HEK293 (cell line): ENCODE data around the gene PEX7.

Experiments
- CTCF ChIA-PET: fragments of 350-600 bp; formaldehyde crosslinking; extraction: SDS; loops from one replicate; lab custom pipeline; 2021; ENCODE audit warnings: antibody characterized with exemption; lab: Yijun Ruan, JAX
- POLR2A ChIA-PET: fragments of 300-600 bp; formaldehyde crosslinking; extraction: SDS; loops from one replicate; lab custom pipeline; 2020; ENCODE audit warnings: antibody characterized with exemption, inconsistent platforms; lab: Yijun Ruan, JAX
- H3K27ac ChIP-seq: fragments of 200-500 bp; sonication (Bioruptor generic); 2 replicates; pipeline ENCODE4 v1.5.1; 2014; ENCODE audit warnings: low read depth, low read length, control low read depth, inconsistent platforms; ENCODE audit errors: extremely low read depth
- H3K36me3 ChIP-seq, 2 experiments: fragments of 200-500 bp in 1 of 2; sonication (Bioruptor generic) in 1 of 2; 1 replicate in 1 of 2; 2 replicates in 1 of 2; pipeline ENCODE4 v1.5.1; 2014 to 2017; ENCODE audit warnings: inconsistent platforms in 2 of 2, low read length in 2 of 2; ENCODE audit not compliant: control insufficient read depth in 2 of 2, insufficient read depth in 1 of 2
- H3K4me1 ChIP-seq: fragments of 200-500 bp; sonication (Bioruptor generic); 2 replicates; pipeline ENCODE4 v1.5.1; 2014; ENCODE audit warnings: mild to moderate bottlenecking, low read length, inconsistent platforms; ENCODE audit not compliant: control insufficient read depth, insufficient read depth
- H3K4me3 ChIP-seq: 2 replicates; pipeline ENCODE4 v1.5.1; 2011; ENCODE audit warnings: low read depth, mild to moderate bottlenecking, control low read depth, low read length, moderate library complexity
- H3K9me3 ChIP-seq: fragments of 200-500 bp; sonication (Bioruptor generic); 2 replicates; pipeline ENCODE4 v1.5.1; 2014; ENCODE audit warnings: low read depth, low read length, inconsistent platforms; ENCODE audit not compliant: control insufficient read depth, insufficient read depth
- GLI2 ChIP-seq: fragments of 450-650 bp; formaldehyde crosslinking; IDR thresholded peaks from 2 replicates; pipeline ENCODE4; 2017; ENCODE audit warnings: missing biosample characterization, missing genetic modification characterization, low read depth, borderline replicate concordance
- HOXA7 ChIP-seq: sonication (generic); formaldehyde crosslinking; IDR thresholded peaks from 2 replicates; pipeline ENCODE4 v1.8.1; 2022; ENCODE audit warnings: missing genetic modification reagents, borderline replicate concordance
- PRDM1 ChIP-seq: fragments of 450-650 bp; formaldehyde crosslinking; IDR thresholded peaks from 2 replicates; pipeline ENCODE4; 2016; ENCODE audit warnings: missing biosample characterization, missing genetic modification characterization
- SP2 ChIP-seq: fragments of 450-650 bp; formaldehyde crosslinking; IDR thresholded peaks from 2 replicates; pipeline ENCODE4 v1.5.1; 2016; ENCODE audit warnings: missing biosample characterization, missing genetic modification characterization
- SP7 ChIP-seq: fragments of 450-650 bp; formaldehyde crosslinking; IDR thresholded peaks from 2 replicates; pipeline ENCODE4 v1.5.1; 2016; ENCODE audit warnings: missing biosample characterization, missing genetic modification characterization
- ZEB2 ChIP-seq: fragments of 450-650 bp; formaldehyde crosslinking; IDR thresholded peaks from 2 replicates; pipeline ENCODE4 v1.5.1; 2016; ENCODE audit warnings: missing biosample characterization, missing genetic modification characterization
- ZNF10 ChIP-seq: fragments of 450-650 bp; formaldehyde crosslinking; IDR thresholded peaks from 2 replicates; pipeline ENCODE4 v1.5.1; 2017; ENCODE audit warnings: missing biosample characterization, missing genetic modification characterization
- ZNF112 ChIP-seq: fragments of 450-650 bp; formaldehyde crosslinking; IDR thresholded peaks from 2 replicates; pipeline ENCODE4 v1.5.0; 2017; ENCODE audit warnings: missing biosample characterization, missing genetic modification characterization
- ZNF114 ChIP-seq: fragments of 450-650 bp; formaldehyde crosslinking; IDR thresholded peaks from 2 replicates; pipeline ENCODE4 v1.5.0; 2017; ENCODE audit warnings: missing biosample characterization, missing genetic modification characterization
- ZNF140 ChIP-seq: fragments of 450-650 bp; formaldehyde crosslinking; IDR thresholded peaks from 2 replicates; pipeline ENCODE4 v1.5.1; 2016; ENCODE audit warnings: missing biosample characterization, missing genetic modification characterization
- ZNF155 ChIP-seq: fragments of 450-650 bp; formaldehyde crosslinking; IDR thresholded peaks from 2 replicates; pipeline ENCODE4 v1.5.1; 2016; ENCODE audit warnings: missing biosample characterization, missing genetic modification characterization
- ZNF354C ChIP-seq: fragments of 450-650 bp; formaldehyde crosslinking; IDR thresholded peaks from 2 replicates; pipeline ENCODE4 v1.5.1; 2016; ENCODE audit warnings: missing biosample characterization, missing genetic modification characterization, low read depth, borderline replicate concordance
- ZNF510 ChIP-seq: fragments of 450-650 bp; formaldehyde crosslinking; IDR thresholded peaks from 2 replicates; pipeline ENCODE4 v1.5.1; 2018; ENCODE audit warnings: mild to moderate bottlenecking, missing genetic modification characterization, missing biosample characterization; ENCODE audit not compliant: insufficient replicate concordance
- ZNF549 ChIP-seq: fragments of 450-650 bp; IDR thresholded peaks from 2 replicates; pipeline ENCODE4 v1.5.1; 2018; ENCODE audit warnings: missing biosample characterization, missing genetic modification characterization, mild to moderate bottlenecking, inconsistent platforms, moderate library complexity
- ZNF558 ChIP-seq: fragments of 450-650 bp; formaldehyde crosslinking; IDR thresholded peaks from 2 replicates; pipeline ENCODE4 v1.5.1; 2016; ENCODE audit warnings: missing biosample characterization, missing genetic modification characterization
- ZNF561 ChIP-seq: fragments of 450-650 bp; IDR thresholded peaks from 2 replicates; pipeline ENCODE4 v1.5.1; 2018; ENCODE audit warnings: missing biosample characterization, missing genetic modification characterization, borderline replicate concordance
- ZNF621 ChIP-seq: fragments of 450-650 bp; formaldehyde crosslinking; IDR thresholded peaks from 2 replicates; pipeline ENCODE4 v1.5.1; 2017; ENCODE audit warnings: missing biosample characterization, missing genetic modification characterization
- ZNF623 ChIP-seq: fragments of 450-650 bp; formaldehyde crosslinking; IDR thresholded peaks from 2 replicates; pipeline ENCODE4 v1.5.1; 2016; ENCODE audit warnings: missing biosample characterization, missing genetic modification characterization
- ZNF660 ChIP-seq: fragments of 450-650 bp; IDR thresholded peaks from 2 replicates; pipeline ENCODE4 v1.5.1; 2018; ENCODE audit warnings: missing biosample characterization, mild to moderate bottlenecking, missing genetic modification characterization
- ZNF76 ChIP-seq: fragments of 450-650 bp; formaldehyde crosslinking; IDR thresholded peaks from 2 replicates; pipeline ENCODE4; 2016; ENCODE audit warnings: low read depth, missing biosample characterization, missing genetic modification characterization, borderline replicate concordance
- ZSCAN30 ChIP-seq: fragments of 450-650 bp; IDR thresholded peaks from 2 replicates; pipeline ENCODE4 v1.5.1; 2018; ENCODE audit warnings: missing biosample characterization, mild to moderate bottlenecking, missing genetic modification characterization, moderate library complexity
- TF ChIP-seq, protein P1 (sequence below): fragments of 450-650 bp; formaldehyde crosslinking; IDR thresholded peaks from 2 replicates; pipeline ENCODE4 v1.5.1; 2016; ENCODE audit warnings: missing biosample characterization, missing genetic modification characterization
- TF ChIP-seq, protein P2 (sequence below): IDR thresholded peaks from 2 replicates; pipeline ENCODE4 v1.6.1; 2011; ENCODE audit warnings: mild to moderate bottlenecking, low read depth, low read length, borderline replicate concordance
- TF ChIP-seq, protein P3 (sequence below): fragments of 450-650 bp; IDR thresholded peaks from 2 replicates; pipeline ENCODE4 v1.5.1; 2018; ENCODE audit warnings: missing biosample characterization, missing genetic modification characterization
- TF ChIP-seq, protein P4 (sequence below): fragments of 450-650 bp; formaldehyde crosslinking; IDR thresholded peaks from 2 replicates; pipeline ENCODE4 v1.5.1; 2016; ENCODE audit warnings: missing biosample characterization, missing genetic modification characterization
- TF ChIP-seq, protein P5 (sequence below): sonication (generic); formaldehyde crosslinking; IDR thresholded peaks from 2 replicates; pipeline ENCODE4 v1.8.1; 2022; ENCODE audit warnings: mild to moderate bottlenecking, moderate library complexity, missing genetic modification reagents

The PEX7 gene, protein sequence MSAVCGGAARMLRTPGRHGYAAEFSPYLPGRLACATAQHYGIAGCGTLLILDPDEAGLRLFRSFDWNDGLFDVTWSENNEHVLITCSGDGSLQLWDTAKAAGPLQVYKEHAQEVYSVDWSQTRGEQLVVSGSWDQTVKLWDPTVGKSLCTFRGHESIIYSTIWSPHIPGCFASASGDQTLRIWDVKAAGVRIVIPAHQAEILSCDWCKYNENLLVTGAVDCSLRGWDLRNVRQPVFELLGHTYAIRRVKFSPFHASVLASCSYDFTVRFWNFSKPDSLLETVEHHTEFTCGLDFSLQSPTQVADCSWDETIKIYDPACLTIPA

DNA sequence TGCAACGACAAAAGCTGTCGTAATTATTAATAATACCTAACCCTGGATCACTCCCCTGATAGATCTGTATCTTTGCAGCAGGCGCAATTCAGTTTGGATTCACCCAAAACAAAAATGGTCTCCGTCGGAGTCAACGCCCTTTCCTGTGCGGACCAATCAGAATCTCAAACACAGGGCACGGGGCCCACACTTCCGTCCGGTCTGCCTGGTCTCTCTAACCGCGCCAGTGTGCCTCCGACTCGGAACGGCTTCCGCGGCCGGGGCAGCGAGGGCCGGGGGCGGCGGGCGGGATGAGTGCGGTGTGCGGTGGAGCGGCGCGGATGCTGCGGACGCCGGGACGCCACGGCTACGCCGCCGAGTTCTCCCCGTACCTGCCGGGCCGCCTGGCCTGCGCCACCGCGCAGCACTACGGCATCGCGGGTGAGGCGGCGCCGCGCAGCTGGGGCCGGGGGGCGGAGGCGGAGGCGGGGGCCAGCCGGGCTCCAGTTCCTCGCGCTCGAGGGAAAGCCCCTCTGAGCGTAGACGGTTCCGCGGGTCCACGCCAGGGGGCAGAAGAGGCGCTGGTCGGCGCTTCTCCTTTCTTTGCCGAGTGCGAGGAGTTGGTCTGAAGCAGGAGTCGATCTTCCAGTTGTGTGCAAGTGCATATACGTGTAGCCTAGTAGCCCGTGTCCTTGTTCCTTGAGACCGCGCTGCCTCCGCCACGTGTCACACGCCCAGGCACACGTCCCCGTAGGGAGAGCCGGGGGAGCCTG, at the start of gene PEX7:
Gene PEX7, plus strand, starts transcription at position 217 of the 752 bp plus-strand sequence. Its CDS starts 74 bp downstream, at position 291.
- no peaks in the 10 kb centered on the region for H3K4me1 ChIP-seq
- H3K4me3 ChIP-seq, result peak within 1 kb of the TSS; percentile 74
- no peaks in the 10 kb centered on the region for H3K9me3 ChIP-seq
- ChIA-PET CTCF (interaction anchor here (0.5 to 1.7 kb wide), 12 partner anchors 13 to 371 kb away, joined by 3 to 9 read pairs (median 4); partner anchors contain the start of gene MAP3K5), POLR2A (interaction anchor here (0.6 to 3.0 kb wide), 4 partner anchors 20 to 258 kb away, joined by 3 to 14 read pairs (median 4); partner anchors contain the start of gene MAP3K5)
- H3K27ac ChIP-seq, result peak within 1 kb of the TSS; percentile 80
- H3K36me3 ChIP-seq, result peaks cover 9 to 22% of the 10 kb centered on the region in 2 experiments
- TF ChIP-seq, protein P1, sequence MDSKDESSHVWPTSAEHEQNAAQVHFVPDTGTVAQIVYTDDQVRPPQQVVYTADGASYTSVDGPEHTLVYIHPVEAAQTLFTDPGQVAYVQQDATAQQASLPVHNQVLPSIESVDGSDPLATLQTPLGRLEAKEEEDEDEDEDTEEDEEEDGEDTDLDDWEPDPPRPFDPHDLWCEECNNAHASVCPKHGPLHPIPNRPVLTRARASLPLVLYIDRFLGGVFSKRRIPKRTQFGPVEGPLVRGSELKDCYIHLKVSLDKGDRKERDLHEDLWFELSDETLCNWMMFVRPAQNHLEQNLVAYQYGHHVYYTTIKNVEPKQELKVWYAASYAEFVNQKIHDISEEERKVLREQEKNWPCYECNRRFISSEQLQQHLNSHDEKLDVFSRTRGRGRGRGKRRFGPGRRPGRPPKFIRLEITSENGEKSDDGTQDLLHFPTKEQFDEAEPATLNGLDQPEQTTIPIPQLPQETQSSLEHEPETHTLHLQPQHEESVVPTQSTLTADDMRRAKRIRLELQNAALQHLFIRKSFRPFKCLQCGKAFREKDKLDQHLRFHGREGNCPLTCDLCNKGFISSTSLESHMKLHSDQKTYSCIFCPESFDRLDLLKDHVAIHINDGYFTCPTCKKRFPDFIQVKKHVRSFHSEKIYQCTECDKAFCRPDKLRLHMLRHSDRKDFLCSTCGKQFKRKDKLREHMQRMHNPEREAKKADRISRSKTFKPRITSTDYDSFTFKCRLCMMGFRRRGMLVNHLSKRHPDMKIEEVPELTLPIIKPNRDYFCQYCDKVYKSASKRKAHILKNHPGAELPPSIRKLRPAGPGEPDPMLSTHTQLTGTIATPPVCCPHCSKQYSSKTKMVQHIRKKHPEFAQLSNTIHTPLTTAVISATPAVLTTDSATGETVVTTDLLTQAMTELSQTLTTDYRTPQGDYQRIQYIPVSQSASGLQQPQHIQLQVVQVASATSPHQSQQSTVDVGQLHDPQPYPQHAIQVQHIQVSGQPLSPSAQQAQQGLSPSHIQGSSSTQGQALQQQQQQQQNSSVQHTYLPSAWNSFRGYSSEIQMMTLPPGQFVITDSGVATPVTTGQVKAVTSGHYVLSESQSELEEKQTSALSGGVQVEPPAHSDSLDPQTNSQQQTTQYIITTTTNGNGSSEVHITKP, result peak; percentile 81
- TF ChIP-seq ZNF76 (tag by site-specific recombination) (no peak; the same call in 1 of the 2 replicates), ZNF112 (tag by site-specific recombination) (no peak), ZNF549 (tag by site-specific recombination) (0 out of 2 replicates have a peak, but pooled peaks have one; percentile 19), ZNF558 (tag by site-specific recombination) (no peak), ZNF623 (tag by site-specific recombination) (no peak), SP7 (tag by site-specific recombination) (0 out of 2 replicates have a peak, but pooled peaks have one; percentile 12), ZNF114 (tag by site-specific recombination) (no peak), ZNF155 (tag by site-specific recombination) (no peak), ZEB2 (no peak), ZNF510 (tag by site-specific recombination) (no peak), ZNF140 (tag by site-specific recombination) (0 out of 2 replicates have a peak, but pooled peaks have one; percentile 22), ZNF660 (tag by site-specific recombination) (0 out of 2 replicates have a peak, but pooled peaks have one; percentile 78), ZSCAN30 (tag by site-specific recombination) (peak; percentile 68; the same call in 1 of the 2 replicates), PRDM1 (no peak), ZNF621 (tag by site-specific recombination) (no peak), ZNF10 (tag by site-specific recombination) (peak; percentile 29; the same call in 1 of the 2 replicates), ZNF354C (no peak), GLI2 (tag by site-specific recombination) (no peak), SP2 (tag by site-specific recombination) (peak; percentile 81), HOXA7 (CRISPR knock-in tag) (no peak), ZNF561 (tag by site-specific recombination) (peak; percentile 88; the same call in 1 of the 2 replicates)
- TF ChIP-seq, protein P2, sequence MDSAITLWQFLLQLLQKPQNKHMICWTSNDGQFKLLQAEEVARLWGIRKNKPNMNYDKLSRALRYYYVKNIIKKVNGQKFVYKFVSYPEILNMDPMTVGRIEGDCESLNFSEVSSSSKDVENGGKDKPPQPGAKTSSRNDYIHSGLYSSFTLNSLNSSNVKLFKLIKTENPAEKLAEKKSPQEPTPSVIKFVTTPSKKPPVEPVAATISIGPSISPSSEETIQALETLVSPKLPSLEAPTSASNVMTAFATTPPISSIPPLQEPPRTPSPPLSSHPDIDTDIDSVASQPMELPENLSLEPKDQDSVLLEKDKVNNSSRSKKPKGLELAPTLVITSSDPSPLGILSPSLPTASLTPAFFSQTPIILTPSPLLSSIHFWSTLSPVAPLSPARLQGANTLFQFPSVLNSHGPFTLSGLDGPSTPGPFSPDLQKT, result no peak; the same call in 1 of the 2 replicates
- TF ChIP-seq, protein P3, sequence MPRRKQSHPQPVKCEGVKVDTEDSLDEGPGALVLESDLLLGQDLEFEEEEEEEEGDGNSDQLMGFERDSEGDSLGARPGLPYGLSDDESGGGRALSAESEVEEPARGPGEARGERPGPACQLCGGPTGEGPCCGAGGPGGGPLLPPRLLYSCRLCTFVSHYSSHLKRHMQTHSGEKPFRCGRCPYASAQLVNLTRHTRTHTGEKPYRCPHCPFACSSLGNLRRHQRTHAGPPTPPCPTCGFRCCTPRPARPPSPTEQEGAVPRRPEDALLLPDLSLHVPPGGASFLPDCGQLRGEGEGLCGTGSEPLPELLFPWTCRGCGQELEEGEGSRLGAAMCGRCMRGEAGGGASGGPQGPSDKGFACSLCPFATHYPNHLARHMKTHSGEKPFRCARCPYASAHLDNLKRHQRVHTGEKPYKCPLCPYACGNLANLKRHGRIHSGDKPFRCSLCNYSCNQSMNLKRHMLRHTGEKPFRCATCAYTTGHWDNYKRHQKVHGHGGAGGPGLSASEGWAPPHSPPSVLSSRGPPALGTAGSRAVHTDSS, result no peak
- TF ChIP-seq, protein P4, sequence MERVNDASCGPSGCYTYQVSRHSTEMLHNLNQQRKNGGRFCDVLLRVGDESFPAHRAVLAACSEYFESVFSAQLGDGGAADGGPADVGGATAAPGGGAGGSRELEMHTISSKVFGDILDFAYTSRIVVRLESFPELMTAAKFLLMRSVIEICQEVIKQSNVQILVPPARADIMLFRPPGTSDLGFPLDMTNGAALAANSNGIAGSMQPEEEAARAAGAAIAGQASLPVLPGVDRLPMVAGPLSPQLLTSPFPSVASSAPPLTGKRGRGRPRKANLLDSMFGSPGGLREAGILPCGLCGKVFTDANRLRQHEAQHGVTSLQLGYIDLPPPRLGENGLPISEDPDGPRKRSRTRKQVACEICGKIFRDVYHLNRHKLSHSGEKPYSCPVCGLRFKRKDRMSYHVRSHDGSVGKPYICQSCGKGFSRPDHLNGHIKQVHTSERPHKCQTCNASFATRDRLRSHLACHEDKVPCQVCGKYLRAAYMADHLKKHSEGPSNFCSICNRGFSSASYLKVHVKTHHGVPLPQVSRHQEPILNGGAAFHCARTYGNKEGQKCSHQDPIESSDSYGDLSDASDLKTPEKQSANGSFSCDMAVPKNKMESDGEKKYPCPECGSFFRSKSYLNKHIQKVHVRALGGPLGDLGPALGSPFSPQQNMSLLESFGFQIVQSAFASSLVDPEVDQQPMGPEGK, result 0 out of 2 replicates have a peak, but pooled peaks have one; percentile 17
- TF ChIP-seq, protein P5, sequence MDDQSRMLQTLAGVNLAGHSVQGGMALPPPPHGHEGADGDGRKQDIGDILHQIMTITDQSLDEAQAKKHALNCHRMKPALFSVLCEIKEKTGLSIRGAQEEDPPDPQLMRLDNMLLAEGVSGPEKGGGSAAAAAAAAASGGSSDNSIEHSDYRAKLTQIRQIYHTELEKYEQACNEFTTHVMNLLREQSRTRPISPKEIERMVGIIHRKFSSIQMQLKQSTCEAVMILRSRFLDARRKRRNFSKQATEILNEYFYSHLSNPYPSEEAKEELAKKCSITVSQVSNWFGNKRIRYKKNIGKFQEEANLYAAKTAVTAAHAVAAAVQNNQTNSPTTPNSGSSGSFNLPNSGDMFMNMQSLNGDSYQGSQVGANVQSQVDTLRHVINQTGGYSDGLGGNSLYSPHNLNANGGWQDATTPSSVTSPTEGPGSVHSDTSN, result peak; percentile 96
